Measurements from ENCODE around the gene ASB11.

- TF ChIP-seq POLR2A (IDR thresholded peaks at IDR 0.05) (no peak), CTCF (IDR thresholded peaks at IDR 0.05) (no peak), POLR2AphosphoS5 (IDR thresholded peaks at IDR 0.05) (no peak), EP300 (IDR thresholded peaks at IDR 0.05) (no peak)
These were observed 46.3 kb downstream of the ASB11 start for GRCh38 chrX:15269120-15269519.

All from upper lobe of left lung (tissue), 4 donors.